MM.1S (cell line): ENCODE data around the gene MTG1.

ENCODE experiments used
- CTCF ChIP-seq: fragments of 300-600 bp; sonication (generic); IDR thresholded peaks from 2 replicates; pipeline ENCODE4 v1.5.1; 2016; ENCODE audit warnings: antibody characterized with exemption, low read length, mixed read lengths
- EZH2 ChIP-seq: fragments of 300-600 bp; sonication (generic); optimal IDR thresholded peaks from 2 replicates; pipeline ENCODE3; 2017; ENCODE audit warnings: low read depth, mild to moderate bottlenecking, antibody characterized with exemption, low read length, mixed read lengths
- EZH2phosphoT487 ChIP-seq: fragments of 300-600 bp; sonication (generic); IDR thresholded peaks from 2 replicates; pipeline ENCODE4 v1.6.1; 2018; ENCODE audit warnings: antibody characterized with exemption, low read length

- no peak for TF ChIP-seq EZH2
- no peak for TF ChIP-seq CTCF
- no peak for TF ChIP-seq EZH2phosphoT487
These were observed 65.7 kb downstream of the MTG1 start for GRCh38 chr10:133459454-133460207.
